A172 (cell line): Measurements from ENCODE around the gene AMOTL2. TPM values are rescaled to one million over a fixed set of nuclear protein-coding genes. Genes with fewer than 3 reads are reported as not detected.

Source experiments
- DNase-seq: peaks from one replicate; pipeline ENCODE4 v3.0.0-alpha.2; 2015; ENCODE audit warnings: low spot score
- total RNA-seq: library from RNA; depleted of rRNA; stranded (reverse); fragments of >200 nt; shearing (Covaris generic); gene quantifications from 2 replicates; pipeline ENCODE4 v1.2.3, GENCODE V29; 2014

Gene AMOTL2
- total RNA-seq, 1 experiment from 2014 or later = 182 TPM

- no peak for DNase-seq
Measured at GRCh38 chr3:134366221-134366927, 7.9 kb downstream of the AMOTL2 start.

- no peak for DNase-seq
Measured at GRCh38 chr3:134365766-134366065, 8.5 kb downstream of the AMOTL2 start.

GRCh38 chr3:134364936-134365765, 9.1 kb downstream of the AMOTL2 start:
- DNase-seq = peak; percentile 82

- DNase-seq = peak; percentile 98
Measured at GRCh38 chr3:134364061-134364935, 9.9 kb downstream of the AMOTL2 start.

GRCh38 chr3:134363381-134363755, 10.9 kb downstream of the AMOTL2 start:
- DNase-seq = no peak

GRCh38 chr3:134362670-134363380, 11.4 kb downstream of the AMOTL2 start:
- no peak for DNase-seq

GRCh38 chr3:134362221-134362620, 12.0 kb downstream of the AMOTL2 start:
- no peak for DNase-seq

GRCh38 chr3:134361162-134361835, 12.9 kb downstream of the AMOTL2 start:
- no peak for DNase-seq

- DNase-seq = no peak
Measured at GRCh38 chr3:134360046-134360445, 14.2 kb downstream of the AMOTL2 start.

GRCh38 chr3:134359121-134360010, 14.9 kb downstream of the AMOTL2 start:
- peak; percentile 68 for DNase-seq

- DNase-seq = peak; percentile 98
Measured at GRCh38 chr3:134357914-134358811, 16.1 kb downstream of the AMOTL2 start.

- DNase-seq = no peak
Measured at GRCh38 chr3:134357261-134357913, 16.9 kb downstream of the AMOTL2 start.

- no peak for DNase-seq
Measured at GRCh38 chr3:134356411-134357040, 17.7 kb downstream of the AMOTL2 start.

GRCh38 chr3:134355416-134355815, 18.8 kb downstream of the AMOTL2 start:
- no peak for DNase-seq

GRCh38 chr3:134354612-134355251, 19.5 kb downstream of the AMOTL2 start:
- no peak for DNase-seq

GRCh38 chr3:134353831-134354611, 20.2 kb downstream of the AMOTL2 start:
- DNase-seq = peak; percentile 42
